Nephron progenitor cell (in vitro differentiated cells): ENCODE results near the gene ZNF638.
A peak's percentile ranks its signal among the peaks of the same experiment; 100 is the strongest.

Source experiments
- DNase-seq: peaks from one replicate; pipeline ENCODE4 v3.0.0; 2021
- H3K27ac Mint-ChIP-seq: 2 replicates; pipeline ENCODE4 v1.8.0; 2021; ENCODE audit warnings: mild to moderate bottlenecking, moderate library complexity, mixed read lengths
- H3K27me3 Mint-ChIP-seq: 2 replicates; pipeline ENCODE4 v1.8.0; 2021; ENCODE audit warnings: mild to moderate bottlenecking, low read depth, mixed read lengths; ENCODE audit not compliant: poor library complexity
- H3K36me3 Mint-ChIP-seq: 2 replicates; pipeline ENCODE4 v1.8.0; 2021; ENCODE audit warnings: low read depth, mixed read lengths
- H3K4me1 Mint-ChIP-seq: 2 replicates; pipeline ENCODE4 v1.8.0; 2021; ENCODE audit warnings: mixed read lengths
- H3K4me3 Mint-ChIP-seq: 2 replicates; pipeline ENCODE4 v1.8.0; 2021; ENCODE audit warnings: mild to moderate bottlenecking, moderate library complexity, mixed read lengths
- H3K9me3 Mint-ChIP-seq: 2 replicates; pipeline ENCODE4 v1.8.0; 2021; ENCODE audit warnings: mild to moderate bottlenecking, moderate library complexity, mixed read lengths
- CTCF ChIP-seq: fragments of 200-600 bp; sonication (generic); IDR thresholded peaks from 2 replicates; pipeline ENCODE4 v1.5.0; 2021; ENCODE audit warnings: antibody characterized with exemption

The ZNF638 gene

GRCh38 chr2:71471276-71471675 is 139.7 kb downstream of the ZNF638 start:
- peaks cover 31% of the 10 kb centered on the region for H3K4me1 Mint-ChIP-seq
- TF ChIP-seq CTCF, result no peak
- no peak for DNase-seq
- peaks cover 5% of the 10 kb centered on the region for H3K36me3 Mint-ChIP-seq
- no peaks in the 10 kb centered on the region for H3K9me3 Mint-ChIP-seq
- no peak overlapping the region for H3K27ac Mint-ChIP-seq
- no peak overlapping the region for H3K4me3 Mint-ChIP-seq
- H3K27me3 Mint-ChIP-seq, result peaks cover 42% of the 10 kb centered on the region

GRCh38 chr2:71472019-71472418 is 140.4 kb downstream of the ZNF638 start:
- peaks cover 38% of the 10 kb centered on the region for H3K27me3 Mint-ChIP-seq
- TF ChIP-seq CTCF, result no peak
- peaks cover 5% of the 10 kb centered on the region for H3K36me3 Mint-ChIP-seq
- no peak overlapping the region for H3K27ac Mint-ChIP-seq
- peaks cover 27% of the 10 kb centered on the region for H3K4me1 Mint-ChIP-seq
- no peak for DNase-seq
- no peak overlapping the region for H3K4me3 Mint-ChIP-seq
- H3K9me3 Mint-ChIP-seq, result peaks cover 2% of the 10 kb centered on the region

- Mint-ChIP-seq H3K27ac (peak overlapping the region; percentile 48), H3K9me3 (peaks cover 10% of the 10 kb centered on the region), H3K36me3 (peaks cover 5% of the 10 kb centered on the region), H3K4me3 (no peak overlapping the region), H3K27me3 (peaks cover 26% of the 10 kb centered on the region), H3K4me1 (peaks cover 13% of the 10 kb centered on the region)
- DNase-seq, result no peak
- no peak for TF ChIP-seq CTCF
These were observed 141.9 kb downstream of the ZNF638 start for GRCh38 chr2:71473346-71474031.

- Mint-ChIP-seq H3K36me3 (peaks cover 5% of the 10 kb centered on the region), H3K4me3 (no peak overlapping the region), H3K27ac (no peak overlapping the region), H3K9me3 (peaks cover 17% of the 10 kb centered on the region), H3K27me3 (peaks cover 20% of the 10 kb centered on the region), H3K4me1 (peaks cover 10% of the 10 kb centered on the region)
- TF ChIP-seq CTCF, result no peak
- DNase-seq, result no peak
These were observed 142.6 kb downstream of the ZNF638 start for GRCh38 chr2:71474116-71474743.

GRCh38 chr2:71474744-71475397 is 143.3 kb downstream of the ZNF638 start:
- Mint-ChIP-seq H3K4me1 (peaks cover 8% of the 10 kb centered on the region), H3K27me3 (peaks cover 15% of the 10 kb centered on the region), H3K9me3 (peaks cover 18% of the 10 kb centered on the region), H3K27ac (no peak overlapping the region), H3K36me3 (peaks cover 5% of the 10 kb centered on the region), H3K4me3 (no peak overlapping the region)
- no peak for TF ChIP-seq CTCF
- no peak for DNase-seq
